GM21515 (cell line): ENCODE data around the gene DOK1.
"Not testable (repeated sequence)": the region's sequence is repeated elsewhere in the genome, so short reads cannot be mapped to it uniquely, and the experiment has no call there.

Experiments
- ATAC-seq: cut with Tn5 transposase; IDR thresholded peaks from one replicate; pipeline ENCODE4 v1.9.1; 2021; ENCODE audit not compliant: unreplicated experiment

DOK1 gene

GRCh38 chr2:74548285-74548899 lies 6.1 kb upstream of the DOK1 start:
- no peak for ATAC-seq

- no peak for ATAC-seq
These were observed 5.4 kb upstream of the DOK1 start for GRCh38 chr2:74548900-74549826.

- ATAC-seq, result no peak
These were observed 4.3 kb upstream of the DOK1 start for GRCh38 chr2:74550231-74550630.

GRCh38 chr2:74551530-74551929 lies 3.0 kb upstream of the DOK1 start:
- ATAC-seq, result no peak

- no peak for ATAC-seq
These were observed 2.3 kb upstream of the DOK1 start for GRCh38 chr2:74551942-74552913.

- ATAC-seq, result no peak
These were observed 1.4 kb upstream of the DOK1 start for GRCh38 chr2:74552914-74553811.

- peak; percentile 39 for ATAC-seq
These were observed 456 bp downstream of the DOK1 start for GRCh38 chr2:74554820-74555531.

- no peak for ATAC-seq
These were observed 1.1 kb downstream of the DOK1 start for GRCh38 chr2:74555610-74556103.

GRCh38 chr2:74556159-74556558 lies 1.6 kb downstream of the DOK1 start:
- no peak for ATAC-seq

- no peak for ATAC-seq
These were observed 2.4 kb downstream of the DOK1 start for GRCh38 chr2:74556831-74557370.

GRCh38 chr2:74558284-74559230 lies 4.0 kb downstream of the DOK1 start:
- no peak for ATAC-seq

GRCh38 chr2:74559912-74560311 lies 5.4 kb downstream of the DOK1 start:
- ATAC-seq, result no peak

GRCh38 chr2:74560591-74560990 lies 6.1 kb downstream of the DOK1 start:
- ATAC-seq, result no peak

- ATAC-seq, result not testable (repeated sequence)
These were observed 6.5 kb downstream of the DOK1 start for GRCh38 chr2:74561022-74561421.

- ATAC-seq, result no peak
These were observed 7.7 kb downstream of the DOK1 start for GRCh38 chr2:74562126-74562775.

GRCh38 chr2:74564222-74564621 lies 9.7 kb downstream of the DOK1 start:
- ATAC-seq, result no peak

- ATAC-seq, result no peak
These were observed 11.7 kb downstream of the DOK1 start for GRCh38 chr2:74566076-74566753.
